A673 (cell line): ENCODE results near the gene NUCB1.

Source experiments
- CTCF ChIP-seq: fragments of 300-800, 200-600 bp; sonication (generic); conservative IDR thresholded peaks from 2 replicates; pipeline ENCODE4 v1.5.1; 2017; ENCODE audit warnings: low read depth, mild to moderate bottlenecking, antibody characterized with exemption, low read length, moderate library complexity, mixed read lengths
- EZH2 ChIP-seq: fragments of 200-600 bp; sonication (generic); IDR thresholded peaks from 2 replicates; pipeline ENCODE4 v1.6.1; 2017; ENCODE audit warnings: borderline replicate concordance, low read depth, mild to moderate bottlenecking, mixed read lengths, antibody characterized with exemption, low read length; ENCODE audit not compliant: poor library complexity, severe bottlenecking

GRCh38 chr19:48870048-48870447 lies 30.1 kb upstream of the NUCB1 start:
- TF ChIP-seq CTCF = no peak
- no peak for TF ChIP-seq EZH2
